GM21367 (cell line): ENCODE measurements around the gene DCAF10.
"Not testable (repeated sequence)": the region's sequence is repeated elsewhere in the genome, so short reads cannot be mapped to it uniquely, and the experiment has no call there.

Experiments
- ATAC-seq: cut with Tn5 transposase; IDR thresholded peaks from one replicate; pipeline ENCODE4 v1.9.1; 2021; ENCODE audit not compliant: unreplicated experiment

The DCAF10 gene

GRCh38 chr9:37790096-37790495, 10.5 kb upstream of the DCAF10 start:
- ATAC-seq: no peak

GRCh38 chr9:37792122-37792521, 8.5 kb upstream of the DCAF10 start:
- no peak for ATAC-seq

- no peak for ATAC-seq
These were observed 4.4 kb upstream of the DCAF10 start for GRCh38 chr9:37796232-37796631.

DNA sequence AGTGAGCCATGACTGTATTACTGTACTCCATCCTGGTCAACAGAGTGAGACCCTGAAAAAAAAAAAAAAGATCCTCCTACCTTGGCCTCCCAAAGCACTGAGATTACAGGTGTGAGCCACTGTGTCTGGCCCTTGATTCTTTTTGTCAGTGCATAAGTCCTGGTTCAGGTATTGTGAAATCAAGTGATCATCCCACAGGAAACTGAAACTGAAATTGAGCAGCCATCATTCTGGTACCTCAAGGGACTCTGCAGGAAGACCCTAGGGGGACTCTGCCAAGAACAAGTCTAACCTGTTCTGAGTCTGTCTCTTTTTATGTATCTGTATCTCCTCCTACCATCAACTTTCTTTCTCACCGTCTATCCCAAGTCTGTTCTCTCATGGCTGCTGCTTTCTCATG, 1.9 kb upstream of the DCAF10 start:
- ATAC-seq: no peak

DNA sequence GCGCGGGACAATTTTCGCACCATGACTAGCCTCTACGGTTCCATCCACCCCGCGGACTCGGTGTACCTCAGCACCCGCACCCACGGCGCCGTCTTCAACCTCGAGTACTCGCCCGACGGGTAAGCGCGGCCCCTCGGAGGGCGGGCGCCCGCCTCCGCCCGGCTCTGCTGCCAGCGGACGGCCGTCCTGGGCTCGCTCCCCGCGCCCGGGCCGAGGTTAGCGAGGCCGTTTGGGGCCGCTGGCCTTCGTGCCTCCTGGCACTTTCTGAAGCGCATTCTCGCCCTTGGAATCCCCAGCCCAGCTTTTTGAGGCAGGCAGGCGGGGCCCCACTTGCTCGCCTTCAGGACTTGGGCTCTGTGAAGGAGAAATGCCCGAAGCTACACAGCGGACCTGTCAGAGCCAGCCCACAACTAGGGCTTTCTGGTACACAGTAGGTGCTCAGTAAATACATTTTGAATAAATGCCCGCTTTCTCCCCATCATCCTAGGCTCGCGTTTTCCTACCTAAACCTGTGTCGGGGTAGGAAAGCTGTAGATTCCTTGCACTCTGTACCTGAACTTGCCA, 772 bp downstream of the DCAF10 start:
- ATAC-seq: peak; percentile 33

- ATAC-seq: no peak
These were observed 1.5 kb downstream of the DCAF10 start for GRCh38 chr9:37801959-37802711.

- no peak for ATAC-seq
These were observed 5.7 kb downstream of the DCAF10 start for GRCh38 chr9:37806271-37806670.

DNA sequence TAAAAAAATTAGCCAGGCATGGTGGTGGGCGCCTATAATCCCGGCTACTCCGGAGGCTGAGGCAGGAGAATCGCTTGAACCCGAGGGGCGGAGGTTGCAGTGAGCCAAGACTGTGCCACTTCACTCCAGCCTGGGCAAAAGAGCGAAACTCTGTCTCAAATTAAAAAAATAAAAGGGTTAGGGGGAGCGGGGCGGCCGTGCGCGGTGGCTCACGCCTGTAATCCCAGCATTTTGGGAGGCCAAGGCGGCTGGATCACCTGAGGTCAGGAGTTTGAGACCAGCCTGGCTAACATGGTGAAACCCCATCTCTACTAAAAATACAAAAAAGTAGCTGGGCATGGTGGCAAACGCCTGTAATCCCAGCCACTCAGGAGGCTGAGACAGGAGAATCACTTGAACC, 9.1 kb downstream of the DCAF10 start:
- ATAC-seq: not testable (repeated sequence)

DNA sequence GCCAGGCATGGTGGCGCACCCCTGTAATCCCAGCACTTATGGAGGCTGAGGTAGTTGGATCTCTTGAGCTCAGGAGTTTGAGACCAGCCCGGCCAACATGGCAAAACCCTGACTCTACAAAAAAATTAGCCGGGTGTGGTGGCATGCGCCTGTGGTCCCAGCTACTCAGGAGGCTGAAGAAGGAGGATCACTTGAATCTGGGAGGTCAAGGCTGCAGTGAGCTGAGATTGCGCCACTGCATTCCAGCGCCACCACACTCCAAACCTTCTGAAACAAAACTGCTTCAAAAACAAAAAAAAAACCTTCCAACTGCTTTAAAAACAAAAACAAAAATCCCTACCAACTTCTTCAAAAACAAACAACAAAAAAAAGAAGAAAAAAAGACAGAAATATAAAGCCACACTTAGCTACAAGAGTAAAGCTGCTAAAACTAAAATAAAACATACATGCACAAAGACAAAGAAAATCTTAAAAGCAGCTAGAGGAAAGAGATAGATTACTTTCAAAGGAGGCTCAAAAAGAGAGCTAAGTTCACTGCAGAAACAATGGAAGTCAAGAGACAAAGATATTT, 11.4 kb downstream of the DCAF10 start:
- no peak for ATAC-seq

- ATAC-seq: no peak
These were observed 12.3 kb downstream of the DCAF10 start for GRCh38 chr9:37812773-37813379.

DNA sequence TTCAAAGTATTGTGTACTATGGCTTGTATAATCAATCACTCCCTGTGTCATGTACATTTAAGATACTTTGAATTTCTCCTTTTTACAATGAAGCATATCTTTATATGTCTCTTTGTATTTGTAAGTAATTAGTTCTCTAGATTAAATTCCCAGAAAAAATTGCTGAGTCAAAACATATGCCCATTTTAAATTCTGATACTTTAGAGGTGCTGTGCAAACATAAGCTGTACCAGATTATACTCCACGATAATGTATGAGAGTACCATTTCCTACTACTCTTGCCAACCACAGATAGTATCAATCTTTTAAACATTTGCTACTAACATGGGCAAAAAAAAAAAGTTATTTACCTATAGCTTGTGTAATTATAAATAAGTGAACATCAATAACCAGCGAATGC, 18.3 kb downstream of the DCAF10 start:
- ATAC-seq: no peak

GRCh38 chr9:37820142-37820541, 19.5 kb downstream of the DCAF10 start:
- no peak for ATAC-seq

DNA sequence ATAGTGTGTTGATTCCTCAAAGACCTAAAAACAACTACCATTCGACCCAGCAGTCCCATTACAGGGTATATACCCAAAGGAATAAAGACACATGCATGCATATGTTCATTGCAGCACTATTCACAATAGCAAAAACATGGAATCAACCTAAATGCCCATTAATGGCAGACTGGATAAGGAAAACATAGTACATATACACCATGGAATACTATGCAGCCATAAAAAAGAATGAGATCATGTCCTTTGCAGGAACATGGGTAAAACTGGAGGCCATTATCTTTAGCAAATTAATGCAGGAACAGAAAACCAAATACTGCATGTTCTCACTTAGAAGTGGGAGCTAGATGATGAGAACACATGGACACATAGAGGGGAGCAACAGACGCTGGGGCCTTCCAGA, 24.6 kb downstream of the DCAF10 start:
- ATAC-seq: not testable (repeated sequence)

DNA sequence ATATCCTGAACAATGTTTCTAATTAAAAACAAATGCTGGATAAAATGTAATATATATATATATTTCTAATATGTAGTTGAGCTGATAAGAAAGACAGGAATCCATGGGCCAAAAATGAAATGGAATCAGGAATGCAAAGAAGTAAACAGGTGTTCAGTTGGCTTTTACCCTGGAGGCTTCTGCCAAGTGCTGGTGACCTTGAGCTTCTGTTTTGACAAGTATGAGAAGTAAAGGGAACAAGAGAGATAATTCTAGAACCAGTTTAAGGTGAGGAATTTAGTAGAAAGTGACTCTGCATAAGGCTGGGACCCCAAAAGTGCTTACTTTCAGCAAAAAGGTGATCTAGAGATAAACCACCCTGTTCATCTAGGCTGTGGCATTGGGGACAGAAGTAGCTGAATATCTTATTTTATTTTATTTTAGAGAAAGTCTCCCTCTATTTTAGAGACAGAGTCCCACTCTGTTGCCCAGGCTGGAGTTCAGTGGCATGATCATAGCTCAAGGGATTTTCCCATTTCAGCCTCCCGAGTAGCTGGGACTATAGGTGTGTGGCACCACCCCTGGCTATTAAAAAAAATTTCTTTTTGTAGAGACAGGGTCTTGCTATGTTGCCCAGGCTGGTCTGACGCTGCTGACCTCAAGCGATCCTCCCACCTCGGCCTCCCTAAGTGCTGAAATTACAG, 27.0 kb downstream of the DCAF10 start:
- ATAC-seq: no peak

DNA sequence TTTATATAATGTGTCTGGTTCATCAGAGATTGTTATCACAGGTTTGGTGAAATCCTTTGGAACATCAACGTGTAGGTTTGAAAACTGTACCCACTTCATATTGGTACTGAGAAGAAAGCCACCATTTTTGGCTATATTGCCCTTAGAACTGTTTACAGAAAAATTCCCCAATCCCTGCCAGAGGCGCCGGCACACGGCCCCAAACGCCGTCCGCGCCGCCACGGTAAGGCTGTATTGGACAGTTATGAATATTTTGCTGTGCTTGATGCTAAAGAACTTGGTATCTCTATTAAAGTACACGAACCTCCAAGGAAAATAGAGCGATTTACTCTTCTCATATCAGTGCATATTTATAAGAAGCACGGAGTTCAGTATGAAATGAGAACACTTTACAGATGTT, 35.2 kb downstream of the DCAF10 start:
- ATAC-seq: no peak

DNA sequence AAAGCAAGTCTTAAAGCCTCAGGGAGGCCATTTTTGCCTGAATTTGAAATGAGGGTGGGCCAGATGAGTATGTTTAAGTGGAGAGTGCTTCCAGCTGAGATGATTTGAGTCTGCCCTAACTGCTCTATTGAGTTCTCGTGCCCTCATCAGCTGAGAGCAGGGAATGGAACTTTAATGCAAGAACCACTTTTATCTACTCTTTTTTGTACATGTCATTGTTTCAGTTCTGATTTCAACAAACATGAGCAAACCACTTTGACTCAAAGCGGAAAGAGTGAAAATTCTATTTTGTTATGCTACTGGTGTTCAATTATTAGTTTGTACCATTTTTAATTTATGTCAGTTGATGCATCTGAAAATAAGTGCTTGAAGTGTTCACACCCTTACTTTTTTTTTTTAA, 35.8 kb downstream of the DCAF10 start:
- ATAC-seq: peak; percentile 71

GRCh38 chr9:37839496-37840461, 39.2 kb downstream of the DCAF10 start:
- no peak for ATAC-seq

GRCh38 chr9:37840560-37841194, 40.1 kb downstream of the DCAF10 start:
- ATAC-seq: no peak

DNA sequence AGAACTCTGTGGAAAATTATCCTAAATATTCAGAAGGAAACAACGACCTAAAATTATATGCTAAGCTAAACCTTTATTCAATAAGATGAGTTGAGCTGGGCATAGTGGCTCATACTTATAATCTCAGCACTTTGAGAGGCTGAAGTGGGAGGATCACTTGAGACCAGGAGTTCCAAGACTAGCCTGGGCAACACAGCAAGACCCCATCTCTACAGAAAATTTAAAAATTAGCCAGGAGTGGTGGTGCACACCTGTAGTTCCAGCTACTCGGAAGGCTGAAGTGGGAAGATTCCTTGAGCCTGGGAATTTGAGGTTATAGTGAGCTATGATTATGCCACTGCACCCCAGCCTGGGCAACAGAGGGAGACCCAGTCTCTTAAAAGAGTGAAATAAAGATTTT, 51.6 kb downstream of the DCAF10 start:
- no peak for ATAC-seq

DNA sequence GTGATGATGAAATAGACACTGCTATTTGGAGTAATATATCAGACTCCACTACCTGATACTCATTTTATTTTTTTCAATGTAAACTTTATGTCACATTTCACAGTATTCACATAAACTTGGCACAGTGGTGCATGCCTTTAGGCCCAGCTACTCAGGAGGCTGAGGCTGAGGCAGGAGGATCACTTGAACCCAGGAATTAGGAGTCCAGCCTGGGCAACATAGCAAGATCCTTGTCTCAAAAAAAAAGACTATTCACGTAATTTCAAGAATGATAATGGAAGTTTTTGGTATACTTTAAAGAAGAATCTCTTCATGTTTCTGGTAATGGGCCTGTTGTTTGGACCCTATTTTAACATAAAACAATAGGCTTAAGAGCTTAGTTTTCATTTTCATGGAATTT, 56.0 kb downstream of the DCAF10 start:
- ATAC-seq: no peak
